H7 (cell line): ENCODE measurements around the gene CHL1. TPM values are rescaled to one million over a fixed set of nuclear protein-coding genes. Genes with fewer than 3 reads are reported as not detected.

ENCODE experiments used
- DNase-seq: peaks from one replicate; pipeline ENCODE4 v3.0.0; 2012
- H3K27me3 ChIP-seq: 2 replicates; pipeline ENCODE4 v1.6.0; 2011; ENCODE audit warnings: mild to moderate bottlenecking, low read length; ENCODE audit not compliant: control insufficient read depth, insufficient read depth
- H3K36me3 ChIP-seq: replicated peaks from 2 replicates; pipeline ENCODE4 v1.5.1; 2011; ENCODE audit warnings: low read length; ENCODE audit not compliant: control insufficient read depth, insufficient read depth
- H3K4me3 ChIP-seq: 2 replicates; pipeline ENCODE4 v1.5.1; 2011; ENCODE audit warnings: low read depth, mild to moderate bottlenecking, control low read depth, low read length, moderate library complexity; ENCODE audit not compliant: insufficient read depth
- total RNA-seq: library from RNA; depleted of rRNA; stranded (reverse); fragments of >200 nt; shearing (Covaris generic); gene quantifications from 2 replicates; pipeline ENCODE4 v1.2.3, GENCODE V29; 2014

CHL1 gene
- total RNA-seq, 1 experiment from 2014 or later = 0.28 TPM

DNA sequence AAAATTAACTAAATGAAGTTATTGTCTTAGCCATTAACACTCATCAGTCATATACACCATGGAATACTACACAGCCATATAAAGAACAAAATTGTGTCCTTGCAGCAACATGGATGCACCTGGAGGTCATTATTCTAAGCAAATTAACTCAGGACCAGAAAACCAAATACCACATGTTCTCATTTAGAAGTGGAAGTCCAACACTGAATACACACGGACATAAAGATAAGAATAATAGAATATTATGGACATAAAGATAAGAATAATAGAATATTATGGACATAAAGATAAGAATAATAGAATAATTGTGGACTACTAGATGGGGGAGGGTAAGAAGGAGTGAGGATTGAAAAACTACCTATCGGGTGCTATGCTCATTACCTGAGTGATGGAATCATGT is 122.3 kb downstream of the CHL1 start:
- Histone ChIP-seq H3K36me3 (no peaks in the 10 kb centered on the region), H3K4me3 (no peak overlapping the region), H3K27me3 (no peaks in the 10 kb centered on the region)
- no peak for DNase-seq

DNA sequence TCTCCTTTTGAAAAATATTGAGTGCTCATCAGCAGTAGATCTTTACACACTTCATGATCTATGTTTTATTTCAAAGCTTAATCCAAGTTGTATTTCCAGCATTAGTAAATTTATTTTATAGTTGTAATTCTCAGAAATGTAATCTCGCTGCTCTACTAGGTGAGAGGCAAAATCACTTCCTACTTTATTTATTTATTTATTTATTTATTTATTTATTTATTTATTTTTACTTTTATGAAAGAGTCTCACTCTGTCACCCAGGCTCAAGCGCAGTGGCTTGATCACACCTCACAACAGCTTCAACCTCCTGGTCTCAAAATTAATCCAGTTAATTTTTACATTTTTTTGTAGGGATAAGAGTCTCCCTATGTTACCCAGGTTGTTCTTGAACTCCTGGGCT is 127.9 kb downstream of the CHL1 start:
- Histone ChIP-seq H3K27me3 (no peaks in the 10 kb centered on the region), H3K36me3 (no peaks in the 10 kb centered on the region), H3K4me3 (no peak overlapping the region)
- DNase-seq = no peak

DNA sequence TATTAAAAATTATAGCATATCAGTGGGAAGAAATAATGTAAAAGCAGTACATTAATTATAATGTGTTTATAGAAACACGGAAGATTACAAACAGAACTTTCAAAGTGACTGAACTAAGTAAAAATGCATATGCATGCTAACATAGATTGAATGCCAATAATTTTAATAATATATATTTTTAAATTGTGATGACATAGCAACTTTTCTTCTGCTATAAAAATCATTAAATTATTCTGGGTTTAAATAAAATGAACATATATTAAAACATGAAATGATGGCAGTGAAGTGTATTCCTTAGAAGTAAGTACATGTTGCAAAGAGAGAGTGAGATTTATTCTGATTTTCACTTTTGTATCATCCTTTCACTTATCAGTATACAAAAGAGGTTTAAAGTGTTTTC is 128.9 kb downstream of the CHL1 start:
- H3K36me3 ChIP-seq = no peaks in the 10 kb centered on the region
- no peak overlapping the region for H3K4me3 ChIP-seq
- no peaks in the 10 kb centered on the region for H3K27me3 ChIP-seq
- no peak for DNase-seq

DNA sequence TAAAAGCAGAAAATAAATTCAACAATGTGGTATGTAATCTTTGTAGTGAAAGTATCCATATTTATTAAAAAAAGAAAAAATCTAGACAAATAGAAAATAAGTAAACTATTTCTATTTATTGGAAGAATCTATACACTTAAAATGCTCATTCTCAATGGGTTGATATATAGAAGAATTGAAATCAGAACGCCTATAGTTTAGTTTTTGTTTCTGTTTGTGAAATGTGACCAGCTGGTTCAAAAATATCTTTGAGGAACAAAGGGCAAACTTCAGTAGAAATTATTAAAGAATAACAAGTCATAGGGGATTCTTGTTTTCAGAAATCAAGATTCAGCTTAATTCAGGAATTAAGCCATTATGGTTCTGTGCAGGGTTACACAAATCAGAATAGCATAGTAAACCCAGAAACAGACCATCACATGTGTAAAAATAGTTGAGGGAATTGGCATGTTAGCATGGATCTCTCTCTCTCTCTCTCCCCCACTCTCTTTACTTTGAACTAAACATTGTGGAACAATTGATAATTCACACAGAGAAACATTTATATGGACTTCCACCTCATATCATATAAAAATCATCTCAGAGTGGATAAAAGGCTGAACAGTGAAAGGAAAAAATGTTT is 134.0 kb downstream of the CHL1 start:
- H3K4me3 ChIP-seq = no peak overlapping the region
- no peaks in the 10 kb centered on the region for H3K36me3 ChIP-seq
- H3K27me3 ChIP-seq = no peaks in the 10 kb centered on the region
- DNase-seq = no peak

DNA sequence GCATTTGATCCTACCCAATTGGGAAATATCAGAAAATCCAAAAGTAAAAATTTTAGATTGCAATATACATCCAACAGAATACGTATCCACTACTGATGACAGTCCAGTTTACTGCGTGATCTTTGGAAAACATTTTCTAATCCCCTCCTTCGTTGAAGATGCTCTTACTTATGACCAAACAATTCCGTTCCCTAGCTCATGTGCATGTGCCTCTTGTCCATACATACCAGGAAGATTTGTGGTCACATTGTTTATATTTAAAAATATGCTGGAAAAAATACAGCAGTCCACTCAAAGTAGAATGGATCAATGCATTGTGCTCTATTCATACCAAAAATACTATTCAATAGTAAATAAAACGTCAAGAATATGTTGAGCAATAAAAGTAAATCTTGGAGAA is 135.3 kb downstream of the CHL1 start:
- Histone ChIP-seq H3K4me3 (no peak overlapping the region), H3K27me3 (no peaks in the 10 kb centered on the region), H3K36me3 (no peaks in the 10 kb centered on the region)
- DNase-seq = no peak

DNA sequence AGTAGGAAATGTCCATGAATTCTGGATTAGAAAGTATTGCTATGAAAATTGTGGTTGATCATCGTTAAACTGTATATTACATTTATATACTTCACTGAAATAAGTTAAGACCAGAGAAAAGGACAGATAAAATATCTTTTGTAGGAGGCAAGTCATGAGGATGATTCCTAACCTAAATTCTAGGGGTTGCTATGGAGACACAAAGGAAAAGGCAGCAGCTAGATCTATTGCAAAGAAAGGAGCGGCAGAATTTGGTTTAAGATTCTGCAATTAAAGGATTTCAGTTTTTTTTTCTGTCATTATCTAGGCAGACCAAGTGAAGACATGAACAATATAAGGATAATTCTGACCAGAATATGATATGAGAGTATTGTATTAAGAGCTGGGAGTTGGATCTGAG is 136.1 kb downstream of the CHL1 start:
- no peak overlapping the region for H3K4me3 ChIP-seq

DNA sequence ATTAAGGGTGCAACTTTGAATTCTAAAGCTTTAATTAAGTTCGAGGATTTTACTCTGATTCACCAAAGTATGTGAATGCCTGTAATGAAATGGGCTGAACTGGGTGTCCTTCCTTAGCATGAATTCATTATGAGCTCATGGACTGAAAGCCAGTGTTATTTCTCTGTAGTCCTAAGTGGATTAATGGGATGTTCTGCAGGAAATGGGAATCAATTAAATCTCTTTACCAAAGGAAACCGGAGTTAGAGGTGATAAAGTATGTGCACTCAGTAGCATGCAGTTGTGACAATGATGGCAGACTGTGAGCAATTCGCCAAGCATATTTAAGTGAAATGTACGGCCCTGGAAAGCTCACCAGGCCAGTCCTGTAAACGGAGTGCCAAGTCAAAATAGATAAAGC is 138.7 kb downstream of the CHL1 start:
- Histone ChIP-seq H3K27me3 (no peaks in the 10 kb centered on the region), H3K4me3 (no peak overlapping the region)
- no peak for DNase-seq

More for the DNA sequence above, 136.1 kb downstream of the CHL1 start:
- Histone ChIP-seq H3K27me3 (no peaks in the 10 kb centered on the region), H3K36me3 (no peaks in the 10 kb centered on the region)
- DNase-seq = no peak

DNA sequence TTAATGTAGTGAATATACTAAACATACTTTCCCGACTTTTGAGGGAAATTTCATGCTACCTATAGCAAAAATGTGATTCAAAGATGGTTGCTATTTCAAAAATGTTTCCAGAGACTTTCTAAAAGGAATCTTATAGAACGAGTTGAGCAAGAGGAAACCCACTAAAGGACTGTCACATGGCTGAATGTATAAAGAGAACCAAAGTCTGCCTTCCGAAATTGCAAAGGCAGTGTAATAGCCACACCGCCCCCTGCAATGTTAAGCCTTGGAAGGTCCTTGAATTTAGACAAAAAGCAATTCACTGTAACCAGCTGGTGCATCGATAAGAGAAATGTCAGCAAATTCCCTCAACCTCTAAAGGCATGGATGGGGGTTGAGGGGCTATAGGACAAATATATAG is 142.8 kb downstream of the CHL1 start:
- peak; percentile 14 for DNase-seq
- H3K36me3 ChIP-seq = no peaks in the 10 kb centered on the region
- no peak overlapping the region for H3K4me3 ChIP-seq
- no peaks in the 10 kb centered on the region for H3K27me3 ChIP-seq

More for the DNA sequence above, 138.7 kb downstream of the CHL1 start:
- no peaks in the 10 kb centered on the region for H3K36me3 ChIP-seq

DNA sequence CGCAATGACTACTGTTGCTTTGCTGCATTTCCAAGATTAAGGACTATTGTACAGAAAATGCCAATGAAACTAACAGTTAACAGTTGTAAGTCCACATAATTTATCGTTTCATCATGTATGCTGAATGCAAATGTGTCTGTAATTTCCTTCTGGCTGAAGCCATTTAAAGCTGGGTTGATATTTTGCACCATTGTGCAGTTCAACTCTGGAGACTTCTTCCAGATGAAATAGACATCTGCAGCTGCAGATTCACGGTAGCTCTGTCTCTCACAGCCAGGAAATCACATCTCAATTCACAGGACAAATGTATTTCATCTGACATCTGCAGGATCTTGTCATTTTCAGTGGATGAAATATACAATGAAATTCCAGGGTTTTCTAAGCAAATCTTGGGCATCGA is 145.4 kb downstream of the CHL1 start:
- no peaks in the 10 kb centered on the region for H3K36me3 ChIP-seq
- no peak for DNase-seq
- no peak overlapping the region for H3K4me3 ChIP-seq
- H3K27me3 ChIP-seq = no peaks in the 10 kb centered on the region; the same call in 1 of the 2 replicates

DNA sequence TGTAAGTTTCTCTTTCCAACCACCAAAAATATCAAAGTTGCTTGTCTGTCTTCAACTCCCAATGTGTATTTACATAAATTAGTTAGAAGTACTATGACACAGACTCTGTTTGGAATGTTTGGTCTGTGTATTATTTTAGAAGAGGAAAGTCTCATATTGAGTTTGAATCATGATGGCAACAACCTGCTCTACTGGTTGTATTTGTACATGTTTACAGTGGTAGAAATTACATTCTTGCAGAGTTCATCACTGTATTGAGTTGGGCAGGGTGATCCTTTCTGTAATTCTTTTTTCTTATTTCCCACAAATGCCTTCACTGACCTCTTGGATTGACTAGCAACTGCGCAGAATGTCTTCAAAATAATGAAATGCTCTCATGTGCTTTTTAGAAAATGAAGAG is 149.6 kb downstream of the CHL1 start:
- no peak for DNase-seq
- Histone ChIP-seq H3K27me3 (peaks cover 1% of the 10 kb centered on the region; the same call in 1 of the 2 replicates), H3K4me3 (no peak overlapping the region)

DNA sequence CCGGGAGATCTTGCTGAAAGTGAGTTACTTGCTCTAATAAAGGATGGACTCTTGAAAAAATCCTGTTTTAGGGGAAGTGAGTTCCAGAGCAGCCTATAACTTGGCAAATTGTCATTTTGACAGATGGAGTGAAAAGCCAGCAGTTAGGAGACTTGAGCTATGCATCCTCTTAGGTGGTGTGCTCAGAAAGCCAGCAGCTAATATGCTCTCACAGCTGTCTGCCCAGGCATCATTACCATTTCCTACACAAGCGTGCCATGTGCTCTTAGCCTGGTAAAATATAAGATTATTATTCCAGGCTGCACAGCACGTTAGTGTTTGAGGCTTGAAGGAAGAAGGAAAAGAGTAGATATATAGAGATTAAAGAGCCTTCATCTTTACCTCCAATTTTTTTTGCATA is 151.0 kb downstream of the CHL1 start:
- no peak overlapping the region for H3K4me3 ChIP-seq
- no peak for DNase-seq
- H3K27me3 ChIP-seq = peaks cover 1% of the 10 kb centered on the region; the same call in 1 of the 2 replicates
- H3K36me3 ChIP-seq = no peaks in the 10 kb centered on the region

More for the DNA sequence above, 149.6 kb downstream of the CHL1 start:
- no peaks in the 10 kb centered on the region for H3K36me3 ChIP-seq

DNA sequence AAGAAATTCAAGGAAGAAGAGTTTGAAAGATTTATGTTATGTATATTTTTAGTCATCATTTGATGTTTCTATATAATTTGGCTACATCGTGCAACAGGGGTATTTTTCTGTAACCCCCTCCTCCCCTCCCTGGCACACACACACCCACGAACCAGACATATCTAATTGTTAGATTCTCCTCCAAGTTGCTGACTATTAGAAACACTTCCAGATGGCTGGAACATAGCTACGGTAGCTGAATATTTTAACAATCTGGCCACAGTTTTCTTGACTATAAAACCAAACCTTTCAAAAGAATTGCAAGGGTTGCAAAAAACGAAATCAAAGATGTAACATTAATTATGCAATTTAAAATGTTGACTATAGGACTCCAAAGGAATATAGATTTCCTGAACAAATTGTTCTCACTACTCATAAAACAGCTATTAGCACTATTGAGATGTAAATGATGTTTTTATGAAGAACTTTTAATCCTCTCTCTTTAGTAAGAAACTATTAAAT is 154.4 kb downstream of the CHL1 start:
- no peaks in the 10 kb centered on the region for H3K36me3 ChIP-seq
- no peak for DNase-seq
- no peak overlapping the region for H3K4me3 ChIP-seq
- peaks cover 1% of the 10 kb centered on the region; the same call in 1 of the 2 replicates for H3K27me3 ChIP-seq

DNA sequence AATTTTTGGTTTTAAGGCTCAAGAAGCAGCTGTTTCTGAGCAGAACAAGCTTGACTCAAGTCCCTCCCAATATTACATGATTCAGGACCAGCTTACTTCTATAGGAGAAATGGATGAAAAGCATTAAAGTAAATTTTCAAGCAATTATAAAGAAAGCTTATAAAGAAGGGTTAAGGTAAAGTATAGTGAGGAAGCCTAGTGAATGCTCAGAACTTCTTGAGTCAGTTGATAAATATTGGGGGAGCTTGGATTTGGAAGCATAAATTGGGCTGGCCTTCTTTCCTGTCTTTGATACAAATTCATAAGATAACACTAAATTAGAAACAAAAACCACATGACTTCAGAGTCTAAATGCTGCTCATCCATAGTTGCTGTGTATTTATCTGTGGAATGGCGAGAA is 156.0 kb downstream of the CHL1 start:
- no peaks in the 10 kb centered on the region for H3K36me3 ChIP-seq
- DNase-seq = no peak
- H3K27me3 ChIP-seq = peaks cover 1% of the 10 kb centered on the region; the same call in 1 of the 2 replicates
- no peak overlapping the region for H3K4me3 ChIP-seq

DNA sequence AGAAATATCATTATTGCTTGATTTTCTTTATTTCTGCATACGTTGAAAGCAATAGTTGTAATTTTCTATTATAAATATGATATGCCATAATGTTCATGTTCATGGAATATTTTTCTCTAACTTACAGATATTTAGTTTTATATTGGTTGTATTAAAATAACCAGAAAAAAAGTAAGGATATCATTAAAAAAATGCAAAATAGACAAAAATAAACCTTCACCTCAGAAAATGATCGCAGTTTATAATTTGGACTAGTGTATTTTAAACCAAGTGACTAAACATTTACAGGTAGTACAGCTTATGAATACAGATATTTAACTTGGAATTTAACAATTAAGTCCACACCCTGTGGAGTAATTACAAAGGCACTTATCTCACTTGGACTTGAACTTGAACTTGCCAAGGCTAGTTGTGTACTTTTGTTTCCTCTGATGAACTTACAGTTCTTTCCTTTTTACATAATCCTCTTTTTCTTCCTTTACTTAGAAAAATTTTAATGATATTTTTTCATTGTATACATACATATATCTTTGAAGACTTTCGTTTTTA is 156.7 kb downstream of the CHL1 start:
- Histone ChIP-seq H3K27me3 (no peaks in the 10 kb centered on the region; the same call in 1 of the 2 replicates), H3K36me3 (no peaks in the 10 kb centered on the region), H3K4me3 (no peak overlapping the region)
- DNase-seq = no peak

DNA sequence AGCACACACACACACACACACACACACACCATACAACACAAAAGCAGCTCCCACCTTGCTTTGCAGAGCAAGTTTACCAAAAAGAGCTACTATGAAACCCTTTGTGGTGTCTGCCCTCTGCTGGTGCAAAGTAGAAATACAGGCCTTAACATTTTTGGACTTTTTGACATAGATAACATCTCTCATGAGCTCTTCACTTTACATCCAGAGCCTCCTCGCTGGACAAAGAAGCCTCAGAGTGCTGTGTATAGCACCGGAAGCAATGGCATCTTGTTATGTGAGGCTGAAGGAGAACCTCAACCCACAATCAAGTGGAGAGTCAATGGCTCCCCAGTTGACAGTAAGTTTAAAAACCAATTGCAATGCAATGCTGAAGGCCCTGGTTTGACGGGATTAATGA is 157.9 kb downstream of the CHL1 start:
- peak; percentile 14 for DNase-seq
- no peaks in the 10 kb centered on the region for H3K27me3 ChIP-seq

More for the DNA sequence above, 157.9 kb downstream of the CHL1 start:
- H3K4me3 ChIP-seq = no peak overlapping the region
- H3K36me3 ChIP-seq = no peaks in the 10 kb centered on the region
